Osteoblast (primary cell): ENCODE measurements around the gene HSFX3. TPM values are rescaled to one million over a fixed set of nuclear protein-coding genes. Genes with fewer than 3 reads are reported as not detected.
"Not testable (repeated sequence)": the region's sequence is repeated elsewhere in the genome, so short reads cannot be mapped to it uniquely, and the experiment has no call there.

Experiments used
- DNase-seq: peaks from one replicate; pipeline ENCODE4 v3.0.0; 2011; ENCODE audit warnings: low spot score, mixed read lengths; ENCODE audit not compliant: insufficient read length; ENCODE audit errors: missing footprints
- H2AFZ ChIP-seq: 2 replicates; pipeline ENCODE4 v1.6.0; 2011; ENCODE audit warnings: mild to moderate bottlenecking, low read length
- H3K27ac ChIP-seq: 2 replicates; pipeline ENCODE4 v1.5.1; 2011; ENCODE audit warnings: mild to moderate bottlenecking, low read depth, low read length, moderate library complexity
- H3K27me3 ChIP-seq: 2 replicates; pipeline ENCODE4 v1.6.0; 2012; ENCODE audit warnings: mild to moderate bottlenecking, control low read depth, inconsistent platforms, low read length, moderate library complexity; ENCODE audit not compliant: insufficient read depth
- H3K36me3 ChIP-seq: 2 replicates; pipeline ENCODE4 v1.5.1; 2011; ENCODE audit warnings: mild to moderate bottlenecking, low read length, control low read depth, moderate library complexity; ENCODE audit not compliant: insufficient read depth
- H3K4me1 ChIP-seq: 2 replicates; pipeline ENCODE4 v1.5.1; 2011; ENCODE audit warnings: mild to moderate bottlenecking, low read length, control low read depth, moderate library complexity; ENCODE audit not compliant: insufficient read depth
- H3K4me2 ChIP-seq: 2 replicates; pipeline ENCODE4 v1.6.0; 2011; ENCODE audit warnings: mild to moderate bottlenecking, low read length; ENCODE audit not compliant: insufficient read depth
- H3K4me3 ChIP-seq: fragments of 200-600 bp; sonication (generic); 3 replicates; pipeline ENCODE4 v1.5.1; 2012; ENCODE audit warnings: mild to moderate bottlenecking, low read length, inconsistent platforms; ENCODE audit not compliant: insufficient read depth
- H3K79me2 ChIP-seq: 2 replicates; pipeline ENCODE4 v1.6.0; 2012; ENCODE audit warnings: mild to moderate bottlenecking, low read length, control low read depth, inconsistent platforms; ENCODE audit not compliant: insufficient read depth
- H3K9me3 ChIP-seq: 2 replicates; pipeline ENCODE4 v1.5.1; 2011; ENCODE audit warnings: low read depth, low read length, control low read depth
- H4K20me1 ChIP-seq: 2 replicates; pipeline ENCODE4 v1.6.0; 2012; ENCODE audit warnings: mild to moderate bottlenecking, low read length, control low read depth; ENCODE audit not compliant: insufficient read depth
- total RNA-seq: library from RNA; depleted of rRNA; stranded (reverse); fragments of >200 nt; gene quantifications from 2 replicates; pipeline ENCODE4 v1.2.3, GENCODE V29; 2012

HSFX3 gene, protein sequence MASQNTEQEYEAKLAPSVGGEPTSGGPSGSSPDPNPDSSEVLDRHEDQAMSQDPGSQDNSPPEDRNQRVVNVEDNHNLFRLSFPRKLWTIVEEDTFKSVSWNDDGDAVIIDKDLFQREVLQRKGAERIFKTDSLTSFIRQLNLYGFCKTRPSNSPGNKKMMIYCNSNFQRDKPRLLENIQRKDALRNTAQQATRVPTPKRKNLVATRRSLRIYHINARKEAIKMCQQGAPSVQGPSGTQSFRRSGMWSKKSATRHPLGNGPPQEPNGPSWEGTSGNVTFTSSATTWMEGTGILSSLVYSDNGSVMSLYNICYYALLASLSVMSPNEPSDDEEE
- total RNA-seq, result not detected in 2 replicates

DNA sequence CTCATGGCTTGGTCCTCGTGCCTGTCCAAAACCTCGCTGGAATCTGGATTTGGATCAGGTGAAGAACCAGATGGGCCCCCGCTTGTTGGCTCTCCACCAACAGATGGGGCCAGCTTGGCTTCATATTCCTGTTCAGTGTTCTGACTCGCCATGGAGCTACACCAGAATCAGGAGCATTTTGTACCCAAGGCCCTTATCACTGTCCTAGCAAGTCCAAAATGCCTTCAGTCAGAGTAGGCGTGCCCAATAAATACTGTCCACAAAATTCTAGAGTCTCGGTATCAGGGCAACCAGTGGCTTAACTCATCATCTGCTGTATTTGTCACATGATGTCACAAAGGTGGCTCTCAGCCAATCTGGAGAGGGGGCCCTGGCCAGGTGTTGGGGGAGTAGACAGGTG lies at the start of gene HSFX3:
TSS of gene HSFX3 (minus strand) at position 224 of the 400 bp plus-strand sequence. CDS start at position 152, 72 bp downstream.
- H3K9me3 ChIP-seq, H3K4me1 ChIP-seq, H3K79me2 ChIP-seq, DNase-seq, H4K20me1 ChIP-seq, H3K36me3 ChIP-seq, H3K27ac ChIP-seq, H2AFZ ChIP-seq, H3K4me2 ChIP-seq, H3K27me3 ChIP-seq, H3K4me3 ChIP-seq: not testable (repeated sequence)

DNA sequence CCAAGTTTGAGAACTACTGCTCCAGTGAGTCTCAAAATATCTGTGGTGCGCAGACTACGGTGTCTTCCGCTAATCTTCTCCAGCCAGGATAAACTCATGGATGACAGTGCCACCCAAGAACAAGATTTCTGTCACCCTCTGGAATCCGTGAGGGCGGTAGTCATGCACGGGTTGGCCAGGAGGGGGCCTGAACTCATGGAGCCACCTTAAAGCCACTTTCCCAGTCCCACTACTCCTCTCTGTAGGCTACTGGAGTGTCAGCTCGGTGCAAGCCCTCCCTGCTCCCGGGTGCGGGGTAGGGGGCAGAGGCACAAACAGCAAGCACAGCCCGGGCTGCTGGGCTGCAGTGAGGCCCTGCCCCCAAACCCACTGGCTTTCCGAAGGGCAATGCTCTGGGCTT lies 48.9 kb upstream of the HSFX3 start:
- not testable (repeated sequence) for H3K27me3 ChIP-seq, H3K36me3 ChIP-seq, DNase-seq, H3K27ac ChIP-seq, H2AFZ ChIP-seq, H3K79me2 ChIP-seq, H3K4me1 ChIP-seq, H3K4me2 ChIP-seq, H3K4me3 ChIP-seq, H4K20me1 ChIP-seq, H3K9me3 ChIP-seq

DNA sequence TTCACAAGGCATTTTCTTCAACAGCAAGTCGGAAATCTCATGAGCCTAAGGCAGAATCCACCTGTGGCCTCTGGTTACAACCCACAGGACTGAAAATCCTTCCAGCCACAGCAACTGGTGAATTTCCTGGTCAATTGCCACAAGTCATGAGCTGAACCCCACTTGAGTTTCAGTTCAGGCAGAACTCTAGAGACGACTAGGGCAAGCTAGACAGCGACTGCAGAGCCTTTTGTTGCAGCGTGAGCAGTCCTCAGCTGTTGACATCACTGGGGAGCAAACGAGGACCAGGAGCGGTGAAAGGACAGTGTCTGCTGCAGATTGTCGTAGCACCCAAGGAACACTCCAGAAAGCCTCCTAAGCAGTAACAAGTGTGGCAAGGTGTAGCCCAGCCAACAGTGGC lies 46.2 kb upstream of the HSFX3 start:
- H3K27me3 ChIP-seq, H4K20me1 ChIP-seq, H3K79me2 ChIP-seq, H3K36me3 ChIP-seq, DNase-seq, H3K9me3 ChIP-seq, H3K27ac ChIP-seq, H2AFZ ChIP-seq, H3K4me2 ChIP-seq, H3K4me1 ChIP-seq, H3K4me3 ChIP-seq: not testable (repeated sequence)

DNA sequence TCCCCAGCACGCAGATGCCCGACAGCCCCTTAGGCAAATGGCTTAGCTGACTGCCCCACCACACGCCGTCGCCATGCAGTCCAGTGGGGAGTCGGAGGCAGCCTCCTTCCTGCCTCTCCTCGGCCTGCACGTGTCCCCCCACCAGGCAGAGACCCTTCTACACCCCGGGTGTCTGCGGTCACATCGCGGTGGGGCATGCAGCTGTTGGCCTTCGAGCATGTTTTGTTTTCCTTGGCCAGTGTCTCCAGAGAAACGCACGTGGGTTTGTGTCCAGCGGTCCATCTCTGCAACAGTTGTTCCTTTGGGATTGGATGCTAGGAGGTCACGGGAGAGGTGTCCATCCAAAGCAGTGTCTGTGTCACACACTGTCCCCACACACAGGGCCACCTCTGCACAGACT lies 45.5 kb upstream of the HSFX3 start, which contains the start of gene HSFX2:
TSS of gene HSFX2 (minus strand) at position 101 of the 400 bp plus-strand sequence. CDS start 614 bp downstream, outside the sequence.
- not testable (repeated sequence) for H2AFZ ChIP-seq, H3K27ac ChIP-seq, H3K27me3 ChIP-seq, H3K4me2 ChIP-seq, H4K20me1 ChIP-seq, H3K36me3 ChIP-seq, DNase-seq, H3K79me2 ChIP-seq, H3K9me3 ChIP-seq, H3K4me1 ChIP-seq, H3K4me3 ChIP-seq

DNA sequence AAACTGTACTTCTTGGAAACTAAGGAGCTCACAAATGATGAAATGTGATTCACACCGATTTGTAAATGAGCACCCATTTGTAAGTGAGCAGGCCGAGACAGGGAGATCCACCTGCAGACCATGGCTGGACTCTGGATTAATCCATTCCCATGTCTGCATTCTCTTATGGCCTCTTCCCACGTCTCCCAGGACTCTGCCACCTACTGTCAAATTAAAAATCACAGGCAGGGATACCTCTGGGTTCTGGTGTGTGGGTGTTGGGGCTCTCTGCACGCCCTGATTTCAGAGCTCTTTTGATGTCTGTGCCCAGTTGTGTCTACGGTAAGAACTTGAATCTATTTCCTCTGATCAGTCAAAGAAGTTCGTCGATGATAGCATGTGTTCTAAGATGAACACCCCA lies 41.3 kb upstream of the HSFX3 start:
- H3K4me2 ChIP-seq, H3K4me3 ChIP-seq, H3K36me3 ChIP-seq, H3K27me3 ChIP-seq, H4K20me1 ChIP-seq, H2AFZ ChIP-seq, H3K79me2 ChIP-seq, H3K27ac ChIP-seq, DNase-seq, H3K9me3 ChIP-seq, H3K4me1 ChIP-seq: not testable (repeated sequence)

DNA sequence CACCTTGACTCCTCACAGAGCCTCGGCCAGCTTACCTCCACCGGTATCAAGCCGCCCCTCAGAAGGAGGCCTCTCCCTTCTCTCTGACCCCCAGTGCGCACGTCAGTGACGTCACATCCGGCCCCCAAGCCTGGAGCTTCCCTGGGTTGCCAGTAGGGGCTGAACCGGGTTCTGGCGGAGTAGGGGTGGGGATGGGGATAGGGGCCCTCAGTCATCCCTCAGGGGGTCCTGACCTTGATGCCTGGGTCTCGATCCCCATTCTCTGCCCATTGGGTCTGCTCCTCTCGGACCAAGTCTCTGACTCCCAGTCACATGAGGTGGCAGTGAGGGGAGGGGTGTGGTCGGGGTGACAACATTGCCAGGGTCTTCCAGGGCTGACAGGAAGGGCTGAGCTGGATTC lies 37.6 kb upstream of the HSFX3 start, which contains the start of gene MAGEA9B:
TSS of gene MAGEA9B (minus strand) at position 101 of the 400 bp plus-strand sequence. CDS start 4,280 bp downstream, outside the sequence.
- H3K4me2 ChIP-seq, DNase-seq, H3K27ac ChIP-seq, H3K27me3 ChIP-seq, H3K4me3 ChIP-seq, H3K9me3 ChIP-seq, H3K79me2 ChIP-seq, H4K20me1 ChIP-seq, H2AFZ ChIP-seq, H3K36me3 ChIP-seq, H3K4me1 ChIP-seq: not testable (repeated sequence)

DNA sequence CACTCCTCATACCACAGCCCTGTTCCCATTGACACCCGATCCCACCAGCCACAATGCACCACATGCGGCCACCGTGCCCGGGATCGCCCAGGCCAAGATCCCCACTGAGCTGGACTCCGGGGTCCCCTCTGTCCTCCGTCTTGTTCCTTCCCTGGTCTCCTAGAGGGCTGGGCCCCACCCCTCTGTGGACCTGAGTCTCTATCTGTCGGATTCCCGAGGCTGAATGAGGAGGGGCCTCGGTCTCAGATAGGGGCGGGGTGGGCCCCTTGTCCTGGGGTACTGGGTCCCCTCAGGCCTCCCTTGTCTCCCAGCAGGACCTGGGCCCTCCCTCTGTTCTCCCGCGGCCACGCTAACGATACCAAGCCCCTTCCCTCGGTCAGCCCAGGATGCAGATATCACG lies 35.9 kb upstream of the HSFX3 start:
- not testable (repeated sequence) for H3K27me3 ChIP-seq, H3K79me2 ChIP-seq, DNase-seq, H3K9me3 ChIP-seq, H3K36me3 ChIP-seq, H3K4me3 ChIP-seq, H3K4me1 ChIP-seq, H2AFZ ChIP-seq, H4K20me1 ChIP-seq, H3K4me2 ChIP-seq, H3K27ac ChIP-seq

DNA sequence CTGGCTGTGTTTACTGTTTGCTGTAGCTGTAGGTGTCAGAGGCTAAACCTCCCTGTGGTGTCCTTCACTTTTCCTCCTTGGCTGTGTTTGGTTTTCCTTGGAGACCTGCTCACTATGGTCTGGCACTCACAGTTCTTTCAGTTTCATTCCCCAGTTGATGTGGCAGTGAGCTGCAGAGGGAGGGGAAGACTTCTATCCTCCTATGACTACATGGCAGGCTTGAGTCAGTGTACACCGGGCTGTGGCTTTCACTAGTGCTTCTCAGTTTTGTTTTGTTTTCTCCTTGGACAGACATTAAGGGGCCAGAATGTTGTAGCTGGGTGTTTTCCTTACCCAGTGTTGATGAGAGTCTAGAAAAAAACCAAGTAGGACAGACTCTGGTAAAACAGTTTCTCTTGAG lies 23.7 kb upstream of the HSFX3 start:
- not testable (repeated sequence) for H3K4me1 ChIP-seq

More for the DNA sequence above, 23.7 kb upstream of the HSFX3 start:
- not testable (repeated sequence) for H3K4me3 ChIP-seq, H3K79me2 ChIP-seq, DNase-seq, H3K9me3 ChIP-seq, H3K4me2 ChIP-seq, H3K36me3 ChIP-seq, H2AFZ ChIP-seq, H4K20me1 ChIP-seq, H3K27me3 ChIP-seq, H3K27ac ChIP-seq
